Fibroblast of skin of right quadriceps (primary cell): ENCODE measurements around the gene PCK1.

Experiments used
- DNase-seq: peaks from one replicate; pipeline ENCODE4 v3.0.0-alpha.2; 2013

The PCK1 gene

GRCh38 chr20:57608516-57608915 is 47.6 kb downstream of the PCK1 start:
- DNase-seq, result no peak

- DNase-seq, result no peak
Measured at GRCh38 chr20:57609086-57609841, 48.4 kb downstream of the PCK1 start.

GRCh38 chr20:57609842-57610167 is 48.9 kb downstream of the PCK1 start:
- no peak for DNase-seq

- no peak for DNase-seq
Measured at GRCh38 chr20:57610261-57610952, 49.5 kb downstream of the PCK1 start.

- DNase-seq, result no peak
Measured at GRCh38 chr20:57611586-57612311, 50.8 kb downstream of the PCK1 start.

GRCh38 chr20:57612436-57612835 is 51.5 kb downstream of the PCK1 start:
- DNase-seq, result no peak

- DNase-seq, result no peak
Measured at GRCh38 chr20:57612916-57613315, 52.0 kb downstream of the PCK1 start.

GRCh38 chr20:57613481-57613921 is 52.6 kb downstream of the PCK1 start:
- no peak for DNase-seq

- no peak for DNase-seq
Measured at GRCh38 chr20:57614490-57615444, 53.9 kb downstream of the PCK1 start.

- no peak for DNase-seq
Measured at GRCh38 chr20:57615445-57615811, 54.5 kb downstream of the PCK1 start.

GRCh38 chr20:57616143-57616951 is 55.4 kb downstream of the PCK1 start:
- DNase-seq, result no peak

GRCh38 chr20:57617079-57617795 is 56.3 kb downstream of the PCK1 start:
- no peak for DNase-seq
